Lung (tissue), 12 donors: ENCODE data around the gene STARD6. TPM values are rescaled to one million over a fixed set of nuclear protein-coding genes. Genes with fewer than 3 reads are reported as not detected.

Experiments used
- ATAC-seq: fragments of 200-7000 bp; cut with Tn5 transposase; one replicate; pipeline ENCODE4 v1.9.1; 2020; ENCODE audit warnings: moderate number of reproducible peaks; ENCODE audit not compliant: insufficient read depth, low FRiP score
- DNase-seq, 3 donors: peaks; one replicate each; pipeline ENCODE4 v3.0.0-alpha.2; 2013 to 2017
- H3K27ac ChIP-seq, 2 donors: one replicate each; pipeline ENCODE4 v1.5.1; 2013; ENCODE audit warnings: mild to moderate bottlenecking in 2 of 2, moderate library complexity in 2 of 2, control low read depth in 1 of 2, inconsistent platforms in 1 of 2, low read depth in 1 of 2, low read length in 1 of 2
- H3K27me3 ChIP-seq, 3 donors: one replicate each; pipeline ENCODE4 v1.5.1; 2013; ENCODE audit warnings: low read length in 2 of 3; ENCODE audit not compliant: control insufficient read depth in 3 of 3, insufficient read depth in 3 of 3
- H3K36me3 ChIP-seq, 4 donors: one replicate each; pipeline ENCODE4 v1.5.1; 2013; ENCODE audit warnings: low read length in 4 of 4, mild to moderate bottlenecking in 1 of 4, moderate library complexity in 1 of 4; ENCODE audit not compliant: control insufficient read depth in 4 of 4, insufficient read depth in 4 of 4
- H3K4me1 ChIP-seq, 5 donors: one replicate each; pipeline ENCODE4 v1.5.1; 2013; ENCODE audit warnings: low read length in 5 of 5, mild to moderate bottlenecking in 2 of 5, moderate library complexity in 1 of 5; ENCODE audit not compliant: control insufficient read depth in 5 of 5, insufficient read depth in 5 of 5
- H3K4me3 ChIP-seq: one replicate; pipeline ENCODE4 v1.5.1; 2013; ENCODE audit warnings: mild to moderate bottlenecking, control low read depth, moderate library complexity
- H3K9ac ChIP-seq, 2 donors: one replicate each; pipeline ENCODE4 v1.5.1; 2013; ENCODE audit warnings: low read length in 2 of 2, control low read depth in 1 of 2; ENCODE audit not compliant: insufficient read depth in 1 of 2
- H3K9me3 ChIP-seq, 4 donors: one replicate each; pipeline ENCODE4 v1.5.1; 2013; ENCODE audit warnings: low read length in 3 of 4, mild to moderate bottlenecking in 1 of 4, moderate library complexity in 1 of 4; ENCODE audit not compliant: control insufficient read depth in 4 of 4, insufficient read depth in 3 of 4
- WGBS, 2 donors: extraction: QIAGEN DNeasy Blood & Tissue Kit; methylation state at CpG; one replicate each; pipeline ENCODE4 v1.1.7; 2013; 5-methylcytosine and 5-hydroxymethylcytosine counted together
- polyA plus RNA-seq, 2 donors: library from polyadenylated mRNA; stranded (reverse); fragments of 200-250 nt; gene quantifications; one replicate each; pipeline ENCODE4 v1.2.1, GENCODE V29; 2013
- total RNA-seq, 2 donors: library from RNA; depleted of rRNA in 1 of 2; stranded (reverse); fragments of >200 nt in 1 of 2; gene quantifications; one replicate each; pipeline ENCODE4 v1.2.1, GENCODE V29; 2014 to 2021
- TF ChIP-seq, protein P1 (sequence below): IDR thresholded peaks from 2 replicates; pipeline ENCODE4 v1.5.1; 2012; ENCODE audit warnings: mild to moderate bottlenecking; ENCODE audit errors: control extremely low read depth, extremely low read depth
- donor health status: control.
- donor health status: control.
- donor health status: Bipolar disorder and iron deficiency.
- donor health status: healthy.
- donor health status: DM: yes; HTN: yes; CAD: no.

The STARD6 gene
- total and polyA plus RNA-seq, 4 donors = 0.07 TPM; not detected in 3

GRCh38 chr18:54360406-54360805 is 2.7 kb upstream of the STARD6 start:
- Histone ChIP-seq H3K4me1 (peaks cover 0 to 12% (median 3%) of the 10 kb centered on the region in 5 donors), H3K36me3 (peaks cover 0 to 4% (median 0%) of the 10 kb centered on the region in 4 donors), H3K27ac (no peak overlapping the region), H3K4me3 (no peak overlapping the region), H3K27me3 (no peaks in the 10 kb centered on the region), H3K9me3 (no peaks in the 10 kb centered on the region), H3K9ac (no peak overlapping the region)
- WGBS, 2 donors = 88 to 94% methylated on average over 3 of the region's 3 CpGs
- TF ChIP-seq, protein P1, sequence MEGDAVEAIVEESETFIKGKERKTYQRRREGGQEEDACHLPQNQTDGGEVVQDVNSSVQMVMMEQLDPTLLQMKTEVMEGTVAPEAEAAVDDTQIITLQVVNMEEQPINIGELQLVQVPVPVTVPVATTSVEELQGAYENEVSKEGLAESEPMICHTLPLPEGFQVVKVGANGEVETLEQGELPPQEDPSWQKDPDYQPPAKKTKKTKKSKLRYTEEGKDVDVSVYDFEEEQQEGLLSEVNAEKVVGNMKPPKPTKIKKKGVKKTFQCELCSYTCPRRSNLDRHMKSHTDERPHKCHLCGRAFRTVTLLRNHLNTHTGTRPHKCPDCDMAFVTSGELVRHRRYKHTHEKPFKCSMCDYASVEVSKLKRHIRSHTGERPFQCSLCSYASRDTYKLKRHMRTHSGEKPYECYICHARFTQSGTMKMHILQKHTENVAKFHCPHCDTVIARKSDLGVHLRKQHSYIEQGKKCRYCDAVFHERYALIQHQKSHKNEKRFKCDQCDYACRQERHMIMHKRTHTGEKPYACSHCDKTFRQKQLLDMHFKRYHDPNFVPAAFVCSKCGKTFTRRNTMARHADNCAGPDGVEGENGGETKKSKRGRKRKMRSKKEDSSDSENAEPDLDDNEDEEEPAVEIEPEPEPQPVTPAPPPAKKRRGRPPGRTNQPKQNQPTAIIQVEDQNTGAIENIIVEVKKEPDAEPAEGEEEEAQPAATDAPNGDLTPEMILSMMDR = no peak
- DNase-seq = no peak
- ATAC-seq = no peak

GRCh38 chr18:54359233-54359632 is 1.6 kb upstream of the STARD6 start:
- peaks cover 0 to 4% (median 0%) of the 10 kb centered on the region in 4 donors for H3K36me3 ChIP-seq
- 81 to 83% methylated on average over 6 of the region's 6 CpGs for WGBS, 2 donors
- H3K27me3 ChIP-seq = no peaks in the 10 kb centered on the region
- no peak overlapping the region for H3K4me3 ChIP-seq
- TF ChIP-seq, protein P1 = no peak
- peak overlapping the region; percentile 91 for H3K9ac ChIP-seq
- H3K27ac ChIP-seq = no peak overlapping the region
- H3K4me1 ChIP-seq = peaks cover 0 to 12% (median 3%) of the 10 kb centered on the region in 5 donors
- DNase-seq (peak in 2 of 3 donors; percentile 40 to 57), ATAC-seq (no peak)
- no peaks in the 10 kb centered on the region for H3K9me3 ChIP-seq

- H3K4me1 ChIP-seq = peaks cover 0 to 12% (median 3%) of the 10 kb centered on the region in 5 donors
- H3K9ac ChIP-seq = peak overlapping the region; percentile 91
- WGBS, 2 donors = 2% methylated on average over 21 of the region's 21 CpGs
- no peak for ATAC-seq
- peak in 2 of 3 donors; percentile 63 to 67 for DNase-seq
- peak overlapping the region; percentile 89 for H3K4me3 ChIP-seq
- H3K9me3 ChIP-seq = no peaks in the 10 kb centered on the region
- no peak overlapping the region for H3K27ac ChIP-seq
- TF ChIP-seq, protein P1 = no peak
- H3K36me3 ChIP-seq = peaks cover 0 to 4% (median 0%) of the 10 kb centered on the region in 4 donors
- no peaks in the 10 kb centered on the region for H3K27me3 ChIP-seq
Observed at GRCh38 chr18:54358495-54359040, 910 bp upstream of the STARD6 start.
